RPMI8226 (cell line): ENCODE data around the gene GNG14.
"Not testable (repeated sequence)": the region's sequence is repeated elsewhere in the genome, so short reads cannot be mapped to it uniquely, and the experiment has no call there.

ENCODE experiments used
- DNase-seq: peaks from one replicate; pipeline ENCODE4 v3.0.0-alpha.2; 2015

Gene GNG14

DNA sequence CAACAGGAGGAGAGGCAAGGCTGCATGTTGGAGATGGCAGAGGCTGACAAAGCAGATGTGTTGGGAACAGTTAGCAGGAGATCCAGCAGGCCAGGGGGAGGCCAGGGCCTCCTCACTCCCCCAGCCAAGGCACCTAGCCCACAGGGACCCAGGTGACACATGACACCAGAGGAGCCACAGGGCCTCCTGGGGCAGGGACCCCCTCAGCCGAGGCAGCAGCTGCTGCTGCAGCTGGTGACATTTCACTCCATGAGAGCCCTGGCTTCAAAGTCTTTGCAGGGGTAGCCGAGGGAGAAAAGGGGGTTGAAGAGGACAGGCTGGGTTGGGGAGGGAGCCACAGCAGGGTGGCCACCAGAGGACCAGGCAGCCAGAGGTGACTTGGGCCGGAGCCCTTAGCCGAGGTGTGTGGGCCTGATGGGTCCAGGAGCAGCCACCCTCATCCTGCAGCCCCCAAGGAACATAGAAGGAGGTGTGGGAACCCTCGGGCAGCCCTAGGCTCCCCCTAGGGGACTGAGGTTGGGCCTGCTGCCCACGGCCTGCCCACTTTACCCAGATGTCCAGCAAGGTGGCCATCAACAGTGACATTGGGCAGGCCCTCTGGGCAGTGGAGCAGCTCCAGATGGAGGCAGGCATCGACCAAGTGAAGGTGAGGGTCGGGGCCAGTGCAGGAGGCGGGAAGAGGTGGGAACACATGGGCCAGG is at the start of gene GNG14:
Gene GNG14, plus strand, starts transcription at position 503 of the 701 bp plus-strand sequence. Its CDS starts 51 bp downstream, at position 554.
- no peak for DNase-seq

GRCh38 chr19:12638611-12639182 is 49.1 kb upstream of the GNG14 start:
- no peak for DNase-seq

DNA sequence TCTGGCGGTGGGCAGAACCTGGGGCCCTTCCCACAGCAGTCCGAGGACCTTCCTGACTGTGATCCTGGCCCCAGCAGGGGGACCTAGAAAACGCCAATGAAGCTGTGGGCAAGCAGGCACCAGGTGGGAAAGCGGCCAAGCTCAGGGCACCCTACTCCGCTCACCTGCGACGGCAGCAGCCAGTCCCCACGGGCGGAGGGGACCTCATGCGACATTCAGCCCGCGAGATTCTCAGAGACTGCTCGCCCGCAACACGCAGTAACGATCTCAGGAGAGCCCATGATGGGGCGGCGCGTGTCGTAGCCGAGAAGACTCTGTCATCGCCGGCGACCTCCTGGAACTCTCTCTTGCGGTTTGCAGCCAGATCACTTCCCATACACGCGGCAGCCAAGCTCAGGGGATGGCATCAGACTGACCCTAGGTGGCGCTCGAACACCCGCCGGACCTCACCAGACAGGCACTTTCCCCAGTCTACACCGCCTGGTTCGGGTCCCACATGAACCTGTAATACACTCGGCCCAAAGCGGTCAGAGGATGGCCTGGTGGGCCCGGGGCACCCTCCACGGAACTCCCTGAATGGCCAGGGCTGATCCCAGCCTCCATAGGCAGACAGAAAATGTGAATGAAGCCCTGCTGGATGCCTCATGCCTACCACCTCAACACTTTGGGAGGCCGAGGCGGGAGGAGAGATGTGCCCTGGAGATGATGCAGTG is 47.7 kb upstream of the GNG14 start:
- DNase-seq, result peak; percentile 86

DNA sequence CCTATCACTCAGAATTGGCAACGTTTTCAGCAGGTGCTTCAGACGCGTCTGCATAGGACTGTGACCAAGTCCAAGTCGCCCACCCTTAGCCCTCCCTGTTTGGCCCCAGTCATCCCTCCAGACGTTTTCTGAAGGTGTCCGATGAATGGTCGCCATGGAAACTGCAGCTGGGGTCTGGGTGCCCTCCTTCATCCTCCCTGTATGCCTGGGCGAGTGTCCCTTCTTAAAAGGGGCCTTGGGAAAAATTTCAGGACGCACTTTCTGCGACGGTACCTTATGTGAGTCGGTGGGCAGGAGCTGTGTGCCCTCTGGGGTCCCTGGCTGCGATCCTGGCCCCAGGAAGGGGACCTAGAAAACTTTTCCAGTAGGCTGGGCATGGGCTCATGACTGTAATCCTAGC is 46.3 kb upstream of the GNG14 start:
- no peak for DNase-seq

- no peak for DNase-seq
Measured at GRCh38 chr19:12642506-12642905, 45.3 kb upstream of the GNG14 start.

GRCh38 chr19:12643716-12644115 is 44.1 kb upstream of the GNG14 start:
- not testable (repeated sequence) for DNase-seq

- DNase-seq, result no peak
Measured at GRCh38 chr19:12646551-12646950, 41.2 kb upstream of the GNG14 start.

GRCh38 chr19:12647047-12647446 is 40.8 kb upstream of the GNG14 start:
- DNase-seq, result no peak

- no peak for DNase-seq
Measured at GRCh38 chr19:12647490-12648071, 40.2 kb upstream of the GNG14 start.

- DNase-seq, result no peak
Measured at GRCh38 chr19:12648088-12648487, 39.7 kb upstream of the GNG14 start.

DNA sequence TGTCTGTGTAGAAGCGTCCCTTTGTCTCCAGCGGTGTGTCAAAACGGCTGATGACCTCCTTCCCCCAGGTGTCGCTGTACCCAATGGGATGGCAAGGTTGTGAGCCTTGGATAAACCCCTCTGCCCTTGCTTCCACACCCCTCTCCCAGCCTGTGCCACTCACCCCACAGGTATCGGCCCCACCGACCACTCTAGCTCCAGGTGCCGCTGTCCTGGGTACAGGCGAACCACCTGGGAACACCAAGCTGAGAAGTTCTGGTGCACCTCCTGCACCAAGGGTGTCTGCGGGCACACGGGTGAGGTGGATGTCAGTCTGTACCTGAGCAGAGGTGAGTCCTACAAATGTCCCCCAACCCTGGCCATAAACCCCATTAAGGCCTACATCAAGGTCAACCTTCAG is 37.9 kb upstream of the GNG14 start:
- no peak for DNase-seq

GRCh38 chr19:12652219-12652618 is 35.6 kb upstream of the GNG14 start:
- no peak for DNase-seq

DNA sequence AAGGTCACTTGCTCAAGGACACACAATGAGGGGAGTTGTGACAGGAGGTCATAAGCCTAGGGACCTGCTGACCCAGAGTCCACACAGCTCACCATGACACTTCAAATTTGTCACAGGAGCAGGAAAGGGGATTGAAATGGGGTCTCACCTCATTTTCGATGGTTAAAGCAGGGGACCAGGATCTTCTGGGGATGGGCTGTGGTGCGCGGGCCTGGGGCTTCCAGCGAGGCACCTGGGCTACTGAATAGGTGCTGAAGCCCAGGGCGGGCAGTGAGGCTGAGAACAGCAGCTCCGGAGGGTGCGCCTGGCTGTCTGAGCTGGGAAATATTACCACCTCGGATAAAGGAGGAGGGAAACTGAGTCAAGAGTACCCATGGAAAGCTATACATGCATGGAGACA is 32.3 kb upstream of the GNG14 start:
- DNase-seq, result no peak

DNA sequence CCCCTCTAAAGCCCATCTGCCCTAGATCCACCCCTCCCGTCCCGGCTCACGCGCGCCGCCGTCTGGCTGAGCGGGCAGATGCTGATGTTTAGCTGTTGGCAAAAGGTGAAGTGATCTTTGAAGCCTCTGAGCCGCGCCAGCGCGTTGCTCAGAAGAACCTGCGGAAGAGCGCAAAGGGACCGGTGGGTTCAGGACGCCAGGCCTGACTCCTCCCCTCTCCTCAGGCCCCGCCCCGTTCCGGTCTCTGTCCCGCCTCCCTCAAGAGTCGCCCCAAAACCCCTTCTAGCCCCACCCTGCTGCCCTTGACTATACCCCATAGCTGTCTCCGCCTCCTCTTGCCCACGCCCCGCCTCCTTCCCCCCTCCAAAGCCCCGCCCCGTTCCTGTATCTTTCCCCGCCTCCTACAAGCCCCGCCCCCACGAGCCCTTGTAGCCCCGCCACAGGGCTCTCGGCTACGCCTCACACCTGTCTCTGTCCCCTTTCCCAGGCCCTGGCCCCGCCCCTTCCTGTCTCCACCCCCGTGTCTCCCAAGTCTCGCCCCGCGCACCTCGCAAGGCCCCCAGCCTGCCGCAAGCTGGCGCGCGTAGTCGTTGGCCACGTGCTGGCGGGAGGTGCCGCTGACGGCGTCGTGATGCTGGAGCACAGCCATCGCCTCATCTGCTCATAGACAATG is 30.8 kb upstream of the GNG14 start:
- no peak for DNase-seq

DNA sequence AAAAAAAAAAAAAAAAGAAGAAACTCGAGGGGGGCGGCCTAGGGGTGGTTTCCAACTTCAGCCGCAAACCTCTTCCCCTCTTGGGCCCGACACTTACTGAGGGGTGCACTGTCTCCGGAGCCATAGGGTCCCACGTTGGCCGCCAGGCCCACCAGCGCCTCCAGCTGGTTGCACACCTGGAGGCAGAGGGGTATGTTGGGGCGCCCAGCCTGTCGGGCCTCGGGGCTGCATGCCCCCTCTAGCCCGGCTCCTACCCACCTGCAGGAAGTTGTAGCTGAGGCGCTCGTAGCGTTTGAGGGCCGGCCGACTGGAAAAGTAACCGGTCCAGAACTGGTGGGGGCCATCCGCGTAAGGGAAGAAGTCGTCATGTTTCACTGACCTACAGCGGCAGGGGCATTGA is 29.8 kb upstream of the GNG14 start:
- no peak for DNase-seq

GRCh38 chr19:12660980-12661379 is 26.8 kb upstream of the GNG14 start:
- DNase-seq, result no peak

- DNase-seq, result no peak
Measured at GRCh38 chr19:12664406-12665280, 23.2 kb upstream of the GNG14 start.

GRCh38 chr19:12665281-12665573 is 22.6 kb upstream of the GNG14 start:
- DNase-seq, result no peak

GRCh38 chr19:12665671-12666264 is 22.0 kb upstream of the GNG14 start:
- DNase-seq, result no peak

DNA sequence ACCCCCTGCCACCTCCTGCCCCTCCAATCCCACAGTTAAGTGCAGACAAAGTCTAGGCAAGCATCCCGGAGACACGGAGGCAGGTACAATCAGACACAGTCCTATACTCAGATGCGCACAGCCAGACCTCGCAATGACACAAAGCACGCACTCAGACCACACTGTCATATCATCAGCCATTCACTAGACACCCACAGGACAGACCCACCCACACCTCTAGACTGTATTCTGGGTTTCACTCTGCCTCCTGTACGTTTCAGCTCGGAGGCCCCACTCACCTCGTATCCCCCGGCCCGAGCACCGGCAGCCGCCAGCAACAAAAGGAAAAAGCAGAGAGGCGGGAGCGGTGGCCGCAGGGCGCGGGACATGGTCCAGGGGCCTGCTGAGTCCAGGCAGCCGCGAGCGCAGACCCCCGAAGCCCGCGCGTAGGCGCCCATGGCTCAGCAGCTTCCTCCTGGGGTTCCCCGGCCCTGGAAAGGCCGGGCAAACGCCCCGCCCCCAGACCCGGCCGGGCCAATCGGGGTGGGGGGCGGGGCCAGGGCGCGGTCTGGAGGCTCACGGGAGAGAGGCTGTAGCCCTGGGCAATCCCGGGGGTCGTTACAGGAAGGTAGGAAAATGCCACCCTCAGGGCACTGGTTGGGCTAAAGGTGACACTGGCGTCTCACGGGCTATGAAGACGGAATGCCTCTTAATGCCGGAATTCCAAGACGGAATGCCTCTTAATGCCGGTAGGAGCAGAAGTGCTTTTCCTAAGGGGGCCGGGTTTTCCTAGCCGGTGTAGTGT is 21.3 kb upstream of the GNG14 start, which contains the start of the genes MAN2B1 and WDR83:
Gene MAN2B1, minus strand, starts transcription at position 478 of the 784 bp plus-strand sequence. Its CDS starts 41 bp downstream, at position 437.
Gene WDR83, plus strand, starts transcription at position 543 of the 784 bp plus-strand sequence. CDS start 2,984 bp downstream, outside the sequence.
- peak; percentile 85 for DNase-seq
